GM12801 (cell line): ENCODE data around the gene PDE9A.

Experiments used
- CTCF ChIP-seq: IDR thresholded peaks from one replicate; pipeline ENCODE4 v1.5.1; 2011; ENCODE audit warnings: control low read depth; ENCODE audit not compliant: insufficient read length; ENCODE audit errors: extremely low read depth

The PDE9A gene

GRCh38 chr21:42679319-42680057 is 26.1 kb downstream of the PDE9A start:
- no peak for TF ChIP-seq CTCF

- no peak for TF ChIP-seq CTCF
Measured at GRCh38 chr21:42680058-42680330, 26.6 kb downstream of the PDE9A start.

GRCh38 chr21:42680429-42680828 is 27.0 kb downstream of the PDE9A start:
- TF ChIP-seq CTCF: no peak

- TF ChIP-seq CTCF: no peak
Measured at GRCh38 chr21:42681296-42682206, 28.1 kb downstream of the PDE9A start.

GRCh38 chr21:42682661-42683210 is 29.3 kb downstream of the PDE9A start:
- TF ChIP-seq CTCF: no peak

- no peak for TF ChIP-seq CTCF
Measured at GRCh38 chr21:42683371-42684108, 30.1 kb downstream of the PDE9A start.
